ENCODE results near the gene DVL3. TPM values are rescaled to one million over a fixed set of nuclear protein-coding genes. Genes with fewer than 3 reads are reported as not detected.

The DVL3 gene
- total RNA-seq, 1 experiment from 2014 or later: 108 TPM

DNA sequence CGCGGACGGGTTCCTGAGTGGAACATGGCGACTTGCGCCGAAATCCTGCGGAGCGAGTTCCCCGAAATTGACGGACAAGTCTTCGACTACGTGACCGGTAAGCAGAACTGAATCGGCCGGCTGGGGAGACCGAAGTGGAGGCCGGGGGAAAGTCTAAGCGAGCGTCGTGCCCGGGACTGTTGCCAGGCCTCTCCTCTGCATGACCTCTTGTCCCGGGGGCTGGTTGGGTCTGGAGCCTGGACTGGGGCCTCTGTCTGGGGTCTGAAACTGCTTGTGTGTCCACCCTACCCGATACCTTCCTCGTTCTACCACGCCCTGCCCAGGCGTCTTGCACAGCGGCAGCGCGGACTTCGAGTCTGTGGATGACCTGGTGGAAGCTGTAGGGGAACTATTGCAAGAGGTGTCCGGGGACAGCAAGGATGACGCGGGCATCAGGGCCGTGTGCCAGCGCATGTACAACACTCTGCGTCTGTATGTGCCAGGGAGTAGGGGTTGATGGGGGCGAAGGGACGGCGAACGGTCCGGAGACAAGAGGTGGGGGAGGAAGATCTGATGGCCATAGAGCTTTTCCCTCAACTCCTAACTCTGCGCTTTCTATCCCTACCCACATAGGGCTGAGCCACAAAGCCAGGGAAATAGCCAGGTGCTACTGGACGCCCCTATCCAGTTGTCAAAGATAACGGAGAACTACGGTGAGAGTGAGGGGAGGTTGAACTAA is 31.2 kb downstream of the DVL3 start, which contains the start of gene ABCF3:
TSS of gene ABCF3 (plus strand) at position 16 of the 718 bp plus-strand sequence. CDS start at position 25, 9 bp downstream.
- intact Hi-C loops (cut with micrococcal nuclease; ENCODE audit: unreplicated experiment): loop anchor here (2.0 kb wide), 2 partner anchors 54 to 292 kb away; no protein-coding TSS in a partner anchor
- H3K4me2 ChIP-seq: peak within 1 kb of the TSS; percentile 96
- peak within 1 kb of the TSS; percentile 74 for H3K27ac ChIP-seq
- H4K20me1 ChIP-seq (ENCODE audit: insufficient read depth): peaks cover 18% of the 10 kb centered on the region
- no TSS peak for BruUV-seq (replicated peaks)
- peak within 1 kb of the TSS; percentile 94 for H2AFZ ChIP-seq
- peaks cover 17% of the 10 kb centered on the region for H3K4me1 ChIP-seq (replicated peaks; ENCODE audit: insufficient read depth)
- H3K9me3 ChIP-seq (ENCODE audit: insufficient read depth, low read depth): no peaks in the 10 kb centered on the region
- peak within 1 kb of the TSS; percentile 78 for H3K4me3 ChIP-seq
- peaks cover 24% of the 10 kb centered on the region for H3F3A ChIP-seq (ENCODE audit: insufficient read depth, low read depth)
- ChIA-PET CTCF (interaction anchor here (0.6 to 1.9 kb wide), 6 partner anchors 10 to 302 kb away, joined by 3 to 8 read pairs (median 4); partner anchors contain the start of genes AP2M1 and PARL), POLR2A (ENCODE audit: unreplicated experiment) (interaction anchor here (0.6 to 1.0 kb wide), 6 partner anchors 10 to 792 kb away, joined by 3 to 9 read pairs (median 4); no protein-coding TSS in a partner anchor)
- DNase-seq: peak in 1 of 2 experiments; percentile 60
- no peaks in the 10 kb centered on the region for H3K27me3 ChIP-seq (ENCODE audit: insufficient read depth, low read depth)
- TF ChIP-seq, protein P1, sequence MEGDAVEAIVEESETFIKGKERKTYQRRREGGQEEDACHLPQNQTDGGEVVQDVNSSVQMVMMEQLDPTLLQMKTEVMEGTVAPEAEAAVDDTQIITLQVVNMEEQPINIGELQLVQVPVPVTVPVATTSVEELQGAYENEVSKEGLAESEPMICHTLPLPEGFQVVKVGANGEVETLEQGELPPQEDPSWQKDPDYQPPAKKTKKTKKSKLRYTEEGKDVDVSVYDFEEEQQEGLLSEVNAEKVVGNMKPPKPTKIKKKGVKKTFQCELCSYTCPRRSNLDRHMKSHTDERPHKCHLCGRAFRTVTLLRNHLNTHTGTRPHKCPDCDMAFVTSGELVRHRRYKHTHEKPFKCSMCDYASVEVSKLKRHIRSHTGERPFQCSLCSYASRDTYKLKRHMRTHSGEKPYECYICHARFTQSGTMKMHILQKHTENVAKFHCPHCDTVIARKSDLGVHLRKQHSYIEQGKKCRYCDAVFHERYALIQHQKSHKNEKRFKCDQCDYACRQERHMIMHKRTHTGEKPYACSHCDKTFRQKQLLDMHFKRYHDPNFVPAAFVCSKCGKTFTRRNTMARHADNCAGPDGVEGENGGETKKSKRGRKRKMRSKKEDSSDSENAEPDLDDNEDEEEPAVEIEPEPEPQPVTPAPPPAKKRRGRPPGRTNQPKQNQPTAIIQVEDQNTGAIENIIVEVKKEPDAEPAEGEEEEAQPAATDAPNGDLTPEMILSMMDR (conservative IDR thresholded peaks at IDR 0.05): no peak
- TF ChIP-seq EZH2 (IDR thresholded peaks at IDR 0.05; ENCODE audit: low read depth): no peak
- H3K36me3 ChIP-seq (ENCODE audit: low read depth): peaks cover 53% of the 10 kb centered on the region
- no peaks in the 10 kb centered on the region for H3K9me2 ChIP-seq (ENCODE audit: insufficient read depth)
- peaks cover 36% of the 10 kb centered on the region for H3K79me2 ChIP-seq (ENCODE audit: low read depth)

DNA sequence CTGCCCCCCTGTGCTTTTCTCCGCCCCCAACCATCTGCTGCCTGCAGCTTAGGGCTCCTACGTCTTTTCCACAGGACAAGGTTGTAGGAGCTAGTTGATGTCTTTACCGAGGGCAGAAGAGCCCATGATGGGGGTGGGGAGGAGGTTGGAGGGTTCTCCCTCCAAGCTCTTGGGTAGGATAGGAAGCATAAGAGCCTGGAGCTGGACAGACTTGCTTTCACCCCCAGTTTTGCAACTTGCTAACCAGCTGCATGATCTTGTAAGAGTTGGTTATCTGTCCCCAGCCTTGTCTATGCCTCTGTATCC is 31.7 kb downstream of the DVL3 start:
- Histone ChIP-seq H3F3A (ENCODE audit: insufficient read depth, low read depth) (peaks cover 24% of the 10 kb centered on the region), H3K4me2 (peak overlapping the region; percentile 96), H4K20me1 (ENCODE audit: insufficient read depth) (peaks cover 18% of the 10 kb centered on the region), H3K36me3 (ENCODE audit: low read depth) (peaks cover 49% of the 10 kb centered on the region), H3K4me3 (peak overlapping the region; percentile 78), H3K79me2 (ENCODE audit: low read depth) (peaks cover 36% of the 10 kb centered on the region), H3K9me3 (ENCODE audit: insufficient read depth, low read depth) (no peaks in the 10 kb centered on the region), H3K27me3 (ENCODE audit: insufficient read depth, low read depth) (no peaks in the 10 kb centered on the region), H3K9me2 (ENCODE audit: insufficient read depth) (no peaks in the 10 kb centered on the region), H3K4me1 (replicated peaks; ENCODE audit: insufficient read depth) (peaks cover 17% of the 10 kb centered on the region), H3K27ac (peak overlapping the region; percentile 40; the same call in 1 of the 2 replicates), H2AFZ (peak overlapping the region; percentile 93)
- CTCF ChIA-PET: interaction anchor here (0.6 to 1.9 kb wide), 3 partner anchors 24 to 302 kb away, joined by 5 to 8 read pairs (median 5); partner anchors contain the start of gene PARL
- DNase-seq: no peak
- TF ChIP-seq, protein P1 (conservative IDR thresholded peaks at IDR 0.05): no peak
- TF ChIP-seq EZH2 (IDR thresholded peaks at IDR 0.05; ENCODE audit: low read depth): no peak
- POLR2A ChIA-PET (ENCODE audit: unreplicated experiment): no interaction called here
- intact Hi-C loops (cut with micrococcal nuclease; ENCODE audit: unreplicated experiment): loop anchor here (2.0 kb wide), 2 partner anchors 54 to 292 kb away; no protein-coding TSS in a partner anchor
- TSS peak; percentile 30 for BruUV-seq (replicated peaks)

DNA sequence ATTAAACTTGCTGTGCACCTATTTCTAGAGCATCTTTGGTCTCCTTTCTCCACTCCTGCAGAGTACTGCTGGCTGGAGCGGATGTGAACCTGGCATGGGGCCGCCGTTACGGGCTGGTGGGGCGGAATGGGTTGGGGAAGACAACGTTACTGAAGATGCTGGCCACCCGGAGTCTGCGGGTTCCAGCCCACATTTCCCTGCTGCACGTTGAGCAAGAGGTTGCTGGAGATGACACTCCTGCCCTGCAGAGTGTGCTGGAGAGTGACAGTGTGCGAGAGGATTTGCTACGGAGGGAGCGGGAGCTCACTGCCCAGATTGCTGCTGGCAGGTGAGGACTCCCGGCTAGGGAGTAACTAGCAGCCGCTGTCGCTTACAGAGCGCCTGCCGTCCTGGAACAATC is 32.9 kb downstream of the DVL3 start:
- peaks cover 48% of the 10 kb centered on the region for H3K36me3 ChIP-seq (ENCODE audit: low read depth)
- H3K4me3 ChIP-seq: no peak overlapping the region
- peaks cover 18% of the 10 kb centered on the region for H4K20me1 ChIP-seq (ENCODE audit: insufficient read depth)
- TF ChIP-seq, protein P1 (conservative IDR thresholded peaks at IDR 0.05): no peak
- no peak for TF ChIP-seq EZH2 (IDR thresholded peaks at IDR 0.05; ENCODE audit: low read depth)
- no peak overlapping the region for H3K27ac ChIP-seq
- no peaks in the 10 kb centered on the region for H3K9me2 ChIP-seq (ENCODE audit: insufficient read depth)
- H3K79me2 ChIP-seq (ENCODE audit: low read depth): peaks cover 36% of the 10 kb centered on the region
- no peaks in the 10 kb centered on the region for H3K27me3 ChIP-seq (ENCODE audit: insufficient read depth, low read depth)
- BruUV-seq (replicated peaks): no TSS peak
- H3K4me2 ChIP-seq: no peak overlapping the region; the same call in 1 of the 2 replicates
- no peak for DNase-seq
- H3K4me1 ChIP-seq (replicated peaks; ENCODE audit: insufficient read depth): peaks cover 17% of the 10 kb centered on the region
- no peak overlapping the region for H2AFZ ChIP-seq
- ChIA-PET CTCF (no interaction called here), POLR2A (ENCODE audit: unreplicated experiment) (interaction anchor here (0.6 kb wide), 1 partner anchor 280 kb away, joined by 3 read pairs; no protein-coding TSS in a partner anchor)
- H3F3A ChIP-seq (ENCODE audit: insufficient read depth, low read depth): peaks cover 23% of the 10 kb centered on the region
- intact Hi-C loops (cut with micrococcal nuclease; ENCODE audit: unreplicated experiment): no loop called here
- H3K9me3 ChIP-seq (ENCODE audit: insufficient read depth, low read depth): no peaks in the 10 kb centered on the region

Data from PC-9 (cell line).